Pancreas (tissue), 10 donors: ENCODE measurements around the gene BLOC1S5. TPM values are rescaled to one million over a fixed set of nuclear protein-coding genes. Genes with fewer than 3 reads are reported as not detected.
A peak's percentile ranks its signal among the peaks of the same experiment; 100 is the strongest.
"Not testable (repeated sequence)": the region's sequence is repeated elsewhere in the genome, so short reads cannot be mapped to it uniquely, and the experiment has no call there.

Source experiments
- ATAC-seq, 4 donors: fragments of 200-7000 bp; cut with Tn5 transposase; one replicate each; pipeline versions ENCODE4 v1.8.0 to v1.9.1; 2020; ENCODE audit warnings: mild to moderate bottlenecking in 4 of 4, moderate library complexity in 4 of 4
- DNase-seq, 6 donors: peaks; one replicate each; pipeline ENCODE4 v3.0.0-alpha.2; 2020
- FAIRE-seq: peaks from 2 replicates; lab custom pipeline; 2012; peaks lifted over from hg19 to GRCh38; lab: Jason Lieb, UNC
- H3K27ac ChIP-seq, 4 donors: fragments of 200-600 bp; sonication (generic); 1 replicate in 3 of 4; 2 replicates in 1 of 4; pipeline versions ENCODE4 v1.5.0 to v1.8.0; 2020
- H3K27me3 ChIP-seq, 4 donors: fragments of 200-600 bp; one replicate each; pipeline ENCODE4 v1.8.0; 2021
- H3K36me3 ChIP-seq, 3 donors: fragments of 200-600 bp; sonication (generic) in 1 of 3; one replicate each; pipeline versions ENCODE4 v1.5.0 to v1.8.0; 2020 to 2021
- H3K4me1 ChIP-seq, 3 donors: fragments of 200-600 bp; one replicate each; pipeline ENCODE4 v1.8.0; 2021
- H3K4me3 ChIP-seq, 4 donors: fragments of 200-600 bp; sonication (generic) in 2 of 4; one replicate each; pipeline versions ENCODE4 v1.5.0 to v1.8.0; 2020 to 2021
- H3K9me3 ChIP-seq, 4 donors: fragments of 200-600 bp; one replicate each; pipeline ENCODE4 v1.8.0; 2021
- WGBS, 2 donors: extraction: QIAGEN DNeasy Blood & Tissue Kit; methylation state at CpG; one replicate each; pipeline ENCODE4 v1.1.7; 2013; 5-methylcytosine and 5-hydroxymethylcytosine counted together
- intact Hi-C, 3 donors: fragments of 100-400 bp; cut with DNase I; formaldehyde crosslinking; loops; one replicate each; pipeline versions ENCODE4 v1.11.1 to v1.14.2; 2022
- polyA plus RNA-seq, 2 donors: library from polyadenylated mRNA; stranded (reverse); fragments of 200-250 nt; gene quantifications; one replicate each; pipeline ENCODE4 v1.2.3, GENCODE V29; 2013
- total RNA-seq, 6 donors: library from RNA; stranded (reverse); fragmentation: NEBNext Ultra II Directional in 4 of 6; extraction: Animal tissue kit (Norgen Biotek cat#: 25700) in 4 of 6; gene quantifications; one replicate each; pipeline versions ENCODE4 v1.2.1 to v1.2.4, GENCODE V29; 2021 to 2023
- TF ChIP-seq, protein P1 (sequence below), 4 donors: fragments of 200-600 bp; sonication (generic) in 3 of 4; IDR thresholded peaks; one replicate each; pipeline versions ENCODE4 v1.5.0 to v1.8.0; 2021; ENCODE audit warnings: antibody characterized with exemption in 4 of 4
- donor health status: healthy with polysubstance abuse.
- donor health status: DM: no; HTN: no; CAD: no; lungs with moderate emphysema.
- donor health status: DM: no; HTN: no; CAD: no.
- donor health status: control.
- donor health status: control.
- donor health status: Bipolar disorder and iron deficiency.
- donor health status: DM: yes; HTN: yes; CAD: no.
- donor health status: DM: no; HTN: no; CAD: no.
- donor health status: DM: no; HTN: no; CAD: no.
- donor health status: DM: yes; HTN: yes; CAD: no.

BLOC1S5 gene
- total and polyA plus RNA-seq, 8 donors, result 2.6 to 9.0 (median 4.5) TPM

GRCh38 chr6:8041913-8042583 is 22.1 kb downstream of the BLOC1S5 start:
- intact Hi-C loops, result no loop called here
- DNase-seq (no peak), FAIRE-seq (no peak), ATAC-seq (no peak)
- H3K9me3 ChIP-seq, result no peaks in the 10 kb centered on the region
- H3K4me3 ChIP-seq, result no peak overlapping the region
- H3K36me3 ChIP-seq, result no peaks in the 10 kb centered on the region
- no peaks in the 10 kb centered on the region for H3K4me1 ChIP-seq
- 94 to 95% methylated on average over 9 of the region's 9 CpGs for WGBS, 2 donors
- H3K27ac ChIP-seq, result no peak overlapping the region
- TF ChIP-seq, protein P1, sequence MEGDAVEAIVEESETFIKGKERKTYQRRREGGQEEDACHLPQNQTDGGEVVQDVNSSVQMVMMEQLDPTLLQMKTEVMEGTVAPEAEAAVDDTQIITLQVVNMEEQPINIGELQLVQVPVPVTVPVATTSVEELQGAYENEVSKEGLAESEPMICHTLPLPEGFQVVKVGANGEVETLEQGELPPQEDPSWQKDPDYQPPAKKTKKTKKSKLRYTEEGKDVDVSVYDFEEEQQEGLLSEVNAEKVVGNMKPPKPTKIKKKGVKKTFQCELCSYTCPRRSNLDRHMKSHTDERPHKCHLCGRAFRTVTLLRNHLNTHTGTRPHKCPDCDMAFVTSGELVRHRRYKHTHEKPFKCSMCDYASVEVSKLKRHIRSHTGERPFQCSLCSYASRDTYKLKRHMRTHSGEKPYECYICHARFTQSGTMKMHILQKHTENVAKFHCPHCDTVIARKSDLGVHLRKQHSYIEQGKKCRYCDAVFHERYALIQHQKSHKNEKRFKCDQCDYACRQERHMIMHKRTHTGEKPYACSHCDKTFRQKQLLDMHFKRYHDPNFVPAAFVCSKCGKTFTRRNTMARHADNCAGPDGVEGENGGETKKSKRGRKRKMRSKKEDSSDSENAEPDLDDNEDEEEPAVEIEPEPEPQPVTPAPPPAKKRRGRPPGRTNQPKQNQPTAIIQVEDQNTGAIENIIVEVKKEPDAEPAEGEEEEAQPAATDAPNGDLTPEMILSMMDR (IDR thresholded peaks at IDR 0.05), result no peak
- no peaks in the 10 kb centered on the region for H3K27me3 ChIP-seq

DNA sequence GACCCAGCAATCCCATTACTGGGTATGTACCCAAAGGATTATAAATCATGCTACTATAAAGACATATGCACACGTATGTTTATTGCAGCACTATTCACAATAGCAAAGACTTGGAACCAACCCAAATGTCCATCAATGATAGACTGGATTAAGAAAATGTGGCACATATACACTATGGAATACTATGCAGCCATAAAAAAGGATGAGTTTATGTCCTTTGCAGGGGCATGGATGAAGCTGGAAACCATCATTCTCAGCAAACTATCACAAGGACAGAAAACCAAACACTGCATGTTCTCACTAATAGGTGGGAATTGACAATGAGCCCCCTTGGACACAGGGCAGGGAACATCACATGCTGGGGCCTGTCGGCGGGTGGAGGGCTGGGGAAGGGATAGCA is 30.1 kb downstream of the BLOC1S5 start:
- WGBS, 2 donors, result 83 to 97% methylated on average over 3 of the region's 3 CpGs
- ATAC-seq, DNase-seq, H3K27me3 ChIP-seq, H3K4me1 ChIP-seq, FAIRE-seq, H3K27ac ChIP-seq, H3K4me3 ChIP-seq, H3K36me3 ChIP-seq, H3K9me3 ChIP-seq, intact Hi-C loops: not testable (repeated sequence)

GRCh38 chr6:8030920-8031319 is 33.3 kb downstream of the BLOC1S5 start:
- intact Hi-C loops, result no loop called here
- 96 to 98% methylated on average over 5 of the region's 5 CpGs for WGBS, 2 donors
- Histone ChIP-seq H3K4me1 (peaks cover 6 to 17% (median 13%) of the 10 kb centered on the region in 3 donors), H3K27ac (no peak overlapping the region), H3K27me3 (no peaks in the 10 kb centered on the region), H3K36me3 (no peaks in the 10 kb centered on the region), H3K9me3 (no peaks in the 10 kb centered on the region), H3K4me3 (no peak overlapping the region)
- DNase-seq, result no peak
- no peak for ATAC-seq
- TF ChIP-seq, protein P1 (IDR thresholded peaks at IDR 0.05), result no peak
- no peak for FAIRE-seq

DNA sequence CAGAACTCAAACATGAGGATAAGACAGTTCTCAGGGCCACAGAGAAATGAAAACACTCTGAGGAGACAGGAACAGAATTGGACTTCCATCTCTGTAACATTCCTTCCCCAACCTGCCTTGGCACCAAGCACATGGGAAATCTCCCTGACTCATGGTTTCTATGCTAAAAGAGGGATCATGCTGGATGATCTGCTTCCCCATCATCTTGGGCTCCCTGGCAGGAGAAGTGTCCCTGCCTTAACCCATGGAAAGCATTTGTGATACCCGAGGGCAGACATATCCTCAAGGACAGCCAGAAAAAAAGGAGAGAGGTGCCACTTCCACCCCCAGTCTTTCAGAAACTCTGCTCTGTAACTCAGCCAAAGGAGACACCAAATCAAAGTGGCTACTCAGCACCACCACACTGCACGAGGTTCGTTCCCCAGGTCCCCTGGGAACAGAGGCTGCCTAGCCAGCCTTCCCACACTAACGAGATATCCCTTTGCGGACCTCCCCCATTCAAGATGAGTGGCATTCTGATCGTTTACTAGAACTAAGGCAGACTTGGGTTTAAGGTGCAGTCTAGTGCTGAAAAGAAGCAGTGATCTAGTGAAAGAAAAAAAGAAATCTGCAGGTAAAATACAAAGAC is 34.8 kb downstream of the BLOC1S5 start:
- no peaks in the 10 kb centered on the region for H3K9me3 ChIP-seq
- ATAC-seq (peak; percentile 14 to 70 (median 38)), FAIRE-seq (no peak), DNase-seq (no peak)
- TF ChIP-seq, protein P1 (IDR thresholded peaks at IDR 0.05), result no peak
- H3K36me3 ChIP-seq, result no peaks in the 10 kb centered on the region
- intact Hi-C loops, result no loop called here
- no peaks in the 10 kb centered on the region for H3K27me3 ChIP-seq
- peaks cover 6 to 17% (median 13%) of the 10 kb centered on the region in 3 donors for H3K4me1 ChIP-seq
- H3K4me3 ChIP-seq, result no peak overlapping the region
- H3K27ac ChIP-seq, result no peak overlapping the region
- 43 to 45% methylated on average over 6 of the region's 6 CpGs for WGBS, 2 donors

DNA sequence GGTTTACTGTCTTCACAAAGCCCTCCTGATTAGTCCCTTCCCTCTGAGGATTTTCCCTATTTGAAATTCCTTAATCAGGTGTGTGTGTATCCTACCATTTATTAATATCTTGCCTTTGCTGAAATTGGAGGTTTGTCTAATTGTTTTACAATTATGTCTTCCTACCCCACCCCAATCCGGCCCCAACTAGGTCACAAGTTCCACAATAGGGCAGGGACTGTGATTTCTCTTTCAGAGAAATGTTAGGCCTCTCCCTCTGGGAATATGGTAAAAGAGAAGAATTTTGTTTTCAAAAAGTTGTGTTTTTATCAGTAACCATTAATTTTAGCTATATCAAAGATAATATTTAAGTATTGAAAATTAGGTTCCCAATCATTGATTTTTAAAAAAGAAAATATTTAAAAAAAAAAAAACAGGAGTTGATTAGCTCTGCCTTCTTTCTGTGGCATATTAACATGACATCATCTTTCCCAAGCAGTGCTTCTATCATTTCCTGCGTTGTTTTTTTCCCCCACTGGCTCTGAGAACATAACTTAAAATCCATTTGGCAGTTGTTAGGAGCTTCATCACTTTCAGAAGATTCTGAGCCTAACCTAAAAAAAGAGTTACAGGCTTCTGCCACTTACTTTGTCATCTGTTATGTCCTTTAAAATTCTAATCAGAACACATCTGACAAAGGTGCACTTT is 36.1 kb downstream of the BLOC1S5 start:
- WGBS, 2 donors, result 29 to 30% methylated on average over 2 of the region's 2 CpGs
- intact Hi-C loops, result no loop called here
- TF ChIP-seq, protein P1 (IDR thresholded peaks at IDR 0.05), result no peak
- DNase-seq (no peak), FAIRE-seq (no peak), ATAC-seq (peak; percentile 79 to 86 (median 84))
- Histone ChIP-seq H3K4me1 (peaks cover 6 to 17% (median 13%) of the 10 kb centered on the region in 3 donors), H3K9me3 (no peaks in the 10 kb centered on the region), H3K27ac (peak overlapping the region in 1 of 4 donors; percentile 41), H3K4me3 (no peak overlapping the region), H3K36me3 (no peaks in the 10 kb centered on the region), H3K27me3 (no peaks in the 10 kb centered on the region)
